HG02943 (cell line): Measurements from ENCODE around the gene ZNF512B.
"Not testable (repeated sequence)": the region's sequence is repeated elsewhere in the genome, so short reads cannot be mapped to it uniquely, and the experiment has no call there.

ENCODE experiments used
- ATAC-seq: cut with Tn5 transposase; IDR thresholded peaks from one replicate; pipeline ENCODE4 v1.9.1; 2021; ENCODE audit warnings: mild to moderate bottlenecking, low read depth, moderate library complexity; ENCODE audit not compliant: unreplicated experiment

The ZNF512B gene

GRCh38 chr20:63937596-63937995 is 32.1 kb downstream of the ZNF512B start:
- ATAC-seq = no peak

GRCh38 chr20:63935447-63935846 is 34.3 kb downstream of the ZNF512B start:
- ATAC-seq = no peak

- no peak for ATAC-seq
These were observed 35.3 kb downstream of the ZNF512B start for GRCh38 chr20:63934271-63935068.

GRCh38 chr20:63933646-63934045 is 36.1 kb downstream of the ZNF512B start:
- ATAC-seq = no peak

- no peak for ATAC-seq
These were observed 37.0 kb downstream of the ZNF512B start for GRCh38 chr20:63932606-63933160.

GRCh38 chr20:63931735-63932134 is 38.0 kb downstream of the ZNF512B start:
- ATAC-seq = no peak

- ATAC-seq = no peak
These were observed 38.7 kb downstream of the ZNF512B start for GRCh38 chr20:63930971-63931553.

GRCh38 chr20:63929473-63929883 is 40.3 kb downstream of the ZNF512B start:
- ATAC-seq = not testable (repeated sequence)

GRCh38 chr20:63929071-63929470 is 40.7 kb downstream of the ZNF512B start:
- no peak for ATAC-seq

- ATAC-seq = no peak
These were observed 43.4 kb downstream of the ZNF512B start for GRCh38 chr20:63926298-63926697.

GRCh38 chr20:63924241-63924640 is 45.5 kb downstream of the ZNF512B start:
- no peak for ATAC-seq

GRCh38 chr20:63923651-63924050 is 46.1 kb downstream of the ZNF512B start:
- no peak for ATAC-seq

- ATAC-seq = no peak
These were observed 49.5 kb downstream of the ZNF512B start for GRCh38 chr20:63920226-63920625.

- no peak for ATAC-seq
These were observed 50.6 kb downstream of the ZNF512B start for GRCh38 chr20:63919130-63919529.

GRCh38 chr20:63917811-63918210 is 51.9 kb downstream of the ZNF512B start:
- ATAC-seq = no peak

- not testable (repeated sequence) for ATAC-seq
These were observed 53.3 kb downstream of the ZNF512B start for GRCh38 chr20:63916371-63916939.

- no peak for ATAC-seq
These were observed 54.3 kb downstream of the ZNF512B start for GRCh38 chr20:63915471-63915870.

- ATAC-seq = no peak
These were observed 56.0 kb downstream of the ZNF512B start for GRCh38 chr20:63913768-63914167.

GRCh38 chr20:63911176-63911575 is 58.6 kb downstream of the ZNF512B start:
- no peak for ATAC-seq

- no peak for ATAC-seq
These were observed 61.6 kb downstream of the ZNF512B start for GRCh38 chr20:63908008-63908682.
